ENCODE data around the gene ETS1.

GRCh38 chr11:128569291-128569690 lies 18.1 kb downstream of the ETS1 start:
- TF ChIP-seq CTCF (optimal IDR thresholded peaks at IDR 0.05 in 1 of 3, IDR thresholded peaks at IDR 0.05 in 1 of 3, conservative IDR thresholded peaks at IDR 0.05 in 1 of 3; ENCODE audit: extremely low read depth in 1 of 3, insufficient read depth in 2 of 3, low read length in 3 of 3) (no peak), EZH2 (IDR thresholded peaks at IDR 0.05; ENCODE audit: low read length) (no peak)

Data from keratinocyte (primary cell).